RPMI8226 (cell line): ENCODE results near the gene TROAP.
A peak's percentile ranks its signal among the peaks of the same experiment; 100 is the strongest.
"Not testable (repeated sequence)": the region's sequence is repeated elsewhere in the genome, so short reads cannot be mapped to it uniquely, and the experiment has no call there.

Source experiments
- DNase-seq: peaks from one replicate; pipeline ENCODE4 v3.0.0-alpha.2; 2015

The TROAP gene

GRCh38 chr12:49322708-49323523 lies at the start of gene TROAP:
Gene TROAP, plus strand, starts transcription at chr12:49323255. Its CDS starts 354 bp downstream, at chr12:49323609.
- DNase-seq: peak; percentile 99

DNA sequence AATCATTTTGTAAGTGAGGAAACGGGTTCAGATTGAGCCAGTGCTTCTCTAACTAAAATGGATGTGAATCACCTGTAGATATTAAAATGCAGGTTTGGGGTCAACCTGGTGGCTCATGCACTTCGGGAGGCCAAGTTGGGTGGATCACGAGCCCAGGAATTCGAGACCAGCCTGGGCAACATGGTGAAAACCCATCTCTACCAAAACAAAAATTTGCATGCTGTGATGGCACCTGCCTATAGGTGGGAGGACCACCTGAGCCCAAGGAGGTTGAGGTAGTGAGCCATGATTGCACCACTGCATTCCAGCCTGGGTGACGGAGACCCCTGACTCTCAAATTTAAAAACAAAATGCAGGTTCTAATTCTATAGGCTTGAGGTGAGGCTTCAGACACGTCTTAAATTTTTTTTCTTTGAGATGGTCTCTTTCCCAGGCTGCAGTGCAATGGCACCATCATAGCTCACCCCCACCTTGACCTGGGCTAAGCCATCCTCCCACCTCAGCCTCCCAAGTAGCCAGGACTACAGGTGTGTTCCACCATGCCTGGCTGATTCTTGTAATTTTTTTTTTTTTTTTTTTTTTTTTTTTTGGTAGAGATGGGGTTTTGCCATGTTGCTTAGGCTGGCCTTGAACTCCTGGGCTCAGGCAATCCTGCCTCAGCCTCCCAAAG lies 49.2 kb upstream of the TROAP start:
- DNase-seq: no peak

DNA sequence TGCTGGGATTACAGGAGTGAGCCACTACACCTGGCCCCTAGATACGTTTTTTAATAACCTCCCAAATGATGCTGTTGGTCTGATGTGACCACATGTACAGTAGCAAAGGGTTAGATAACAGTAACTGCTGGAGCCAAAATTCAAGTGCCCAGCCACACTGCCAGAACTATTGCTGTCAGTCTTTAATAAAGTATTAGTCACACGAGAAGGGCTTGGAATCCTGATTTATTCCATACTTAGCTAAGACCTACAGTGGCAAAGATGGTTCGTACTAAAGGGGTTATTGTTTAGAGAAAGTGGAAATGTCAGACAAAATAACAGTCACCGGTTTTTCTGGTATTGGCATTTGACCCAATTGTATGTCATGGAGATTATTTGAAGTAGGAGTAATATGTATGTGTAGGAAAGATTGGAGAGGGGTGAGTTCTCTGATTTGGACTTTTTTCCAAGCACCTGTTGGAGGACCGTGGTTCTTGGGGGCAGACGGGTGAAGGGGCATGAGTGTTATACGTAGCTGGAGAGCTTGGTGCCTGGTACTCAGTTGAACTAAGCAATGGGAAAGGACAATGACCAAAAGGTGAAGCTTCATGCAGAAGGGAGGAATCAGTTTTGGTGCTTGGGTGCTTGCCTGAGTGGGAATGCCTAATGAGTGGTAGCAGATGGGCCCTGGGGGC lies 48.5 kb upstream of the TROAP start:
- DNase-seq: no peak

- no peak for DNase-seq
Observed at GRCh38 chr12:49276304-49277290, 46.5 kb upstream of the TROAP start.

DNA sequence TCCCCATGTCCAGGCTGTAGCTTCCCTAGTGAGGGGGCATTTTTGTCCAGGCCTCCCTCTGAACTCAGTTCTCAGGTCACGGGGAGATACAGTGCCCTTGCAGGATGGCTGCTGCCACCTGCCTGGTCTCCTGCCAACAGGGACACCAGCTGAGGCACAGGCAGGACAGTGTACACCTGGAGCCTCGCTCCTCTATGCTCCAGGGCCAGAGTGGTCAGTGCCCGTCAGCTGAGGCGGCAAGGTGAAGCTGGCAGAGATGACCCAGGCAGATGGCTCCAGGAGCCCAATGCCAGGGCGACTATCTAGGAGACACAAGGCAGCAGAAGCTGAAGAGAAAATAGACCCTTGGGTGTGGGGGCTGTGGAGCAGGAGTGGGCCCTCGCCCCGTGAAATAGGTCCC lies 45.6 kb upstream of the TROAP start:
- no peak for DNase-seq

DNA sequence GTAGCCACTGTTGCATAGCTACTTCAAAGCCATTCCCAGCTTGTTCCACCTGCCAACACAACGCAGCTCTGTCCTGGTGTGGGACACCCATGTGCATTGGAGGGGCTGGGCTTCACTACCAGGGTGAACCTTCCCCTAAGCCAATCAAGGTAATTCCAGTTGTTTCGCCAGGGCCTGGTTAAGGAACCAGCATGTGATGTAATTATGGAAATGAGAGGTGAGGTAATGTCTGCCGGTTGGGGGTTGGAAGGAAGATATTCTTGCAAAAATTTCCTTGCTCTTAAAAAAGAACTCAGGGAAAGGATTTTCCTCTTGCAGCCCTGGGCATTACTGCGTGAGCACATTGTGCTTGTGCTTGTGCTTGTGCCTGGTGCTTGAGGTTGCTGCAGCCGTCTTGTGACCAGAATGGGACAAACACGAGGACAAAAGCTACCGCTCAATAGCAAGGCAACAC lies 43.3 kb upstream of the TROAP start:
- DNase-seq: no peak

- DNase-seq: not testable (repeated sequence)
Observed at GRCh38 chr12:49280545-49280944, 42.5 kb upstream of the TROAP start.

DNA sequence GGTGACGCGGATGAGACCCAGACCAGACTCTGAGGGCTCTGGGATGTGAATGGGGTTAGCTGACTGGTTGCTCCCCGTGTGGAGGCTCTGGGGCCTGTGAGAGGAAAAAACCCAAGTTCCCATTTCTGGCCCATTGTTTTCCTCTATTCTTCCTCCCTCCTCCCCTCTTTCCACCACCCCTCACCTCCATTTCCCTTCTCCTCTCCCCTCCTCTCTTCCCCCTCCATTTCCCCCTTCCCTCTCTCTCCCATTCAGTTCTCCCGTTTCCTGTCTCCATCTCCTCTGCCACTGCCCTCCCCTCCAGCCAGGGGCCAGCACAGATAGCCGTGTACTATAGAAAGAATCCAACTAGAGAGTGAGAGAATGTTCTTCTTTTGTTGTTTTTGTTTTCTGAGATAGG lies 40.8 kb upstream of the TROAP start:
- no peak for DNase-seq

- not testable (repeated sequence) for DNase-seq
Observed at GRCh38 chr12:49282740-49283375, 40.2 kb upstream of the TROAP start.

GRCh38 chr12:49283541-49284429 lies 39.3 kb upstream of the TROAP start:
- DNase-seq: no peak

- no peak for DNase-seq
Observed at GRCh38 chr12:49284672-49285071, 38.4 kb upstream of the TROAP start.

DNA sequence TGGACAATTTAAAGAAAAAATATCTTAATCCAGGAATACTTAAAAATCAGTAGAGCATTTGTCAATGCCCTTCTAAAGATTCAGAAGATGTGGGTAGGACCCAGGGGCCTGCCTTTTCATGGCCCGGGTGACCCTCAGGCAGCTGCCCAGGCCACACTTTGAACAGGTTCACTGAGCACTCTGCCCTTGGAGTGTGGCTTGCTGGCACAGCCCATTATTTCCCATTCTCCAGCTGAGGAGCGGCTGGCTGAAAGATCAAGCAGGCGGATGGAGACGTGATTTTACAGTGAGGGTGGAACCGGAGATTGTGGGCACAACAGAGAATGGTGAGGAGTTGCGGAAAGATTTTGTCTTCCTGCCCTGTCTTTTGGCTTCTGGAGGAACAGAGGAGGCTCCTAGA lies 35.2 kb upstream of the TROAP start:
- DNase-seq: no peak

GRCh38 chr12:49288412-49288853 lies 34.6 kb upstream of the TROAP start:
- peak; percentile 63 for DNase-seq

DNA sequence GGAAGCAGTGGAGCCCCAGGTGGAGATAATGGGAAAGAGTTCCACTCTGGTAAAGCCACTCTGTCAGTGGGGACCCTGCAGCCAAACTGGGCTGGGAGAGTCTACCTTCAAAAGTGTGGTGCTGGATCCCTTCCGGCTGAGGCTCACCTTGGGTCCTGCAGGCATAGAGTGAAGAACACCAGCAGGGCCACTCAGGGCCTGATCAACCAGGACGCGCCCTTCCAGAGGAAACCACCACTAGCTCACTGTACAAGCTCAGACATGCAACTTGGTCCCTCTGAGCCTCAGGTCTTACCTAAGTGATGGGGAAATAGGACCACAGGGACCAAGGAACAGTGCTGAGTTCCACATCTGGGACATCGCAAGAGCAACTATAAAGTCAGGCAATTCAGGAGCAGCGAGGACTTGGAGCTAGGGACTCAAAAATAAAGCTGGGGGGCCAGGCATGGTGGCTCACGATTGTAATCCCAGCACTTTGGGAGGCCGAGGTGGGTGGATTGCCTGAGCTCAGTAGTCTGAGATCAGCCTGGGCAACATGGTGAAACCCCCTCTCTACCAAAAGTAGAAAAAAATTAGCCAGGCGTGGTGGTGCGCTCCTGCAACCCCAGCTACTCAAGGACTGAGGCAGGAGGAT lies 34.0 kb upstream of the TROAP start:
- DNase-seq: no peak

GRCh38 chr12:49292729-49293055 lies 30.4 kb upstream of the TROAP start:
- no peak for DNase-seq

DNA sequence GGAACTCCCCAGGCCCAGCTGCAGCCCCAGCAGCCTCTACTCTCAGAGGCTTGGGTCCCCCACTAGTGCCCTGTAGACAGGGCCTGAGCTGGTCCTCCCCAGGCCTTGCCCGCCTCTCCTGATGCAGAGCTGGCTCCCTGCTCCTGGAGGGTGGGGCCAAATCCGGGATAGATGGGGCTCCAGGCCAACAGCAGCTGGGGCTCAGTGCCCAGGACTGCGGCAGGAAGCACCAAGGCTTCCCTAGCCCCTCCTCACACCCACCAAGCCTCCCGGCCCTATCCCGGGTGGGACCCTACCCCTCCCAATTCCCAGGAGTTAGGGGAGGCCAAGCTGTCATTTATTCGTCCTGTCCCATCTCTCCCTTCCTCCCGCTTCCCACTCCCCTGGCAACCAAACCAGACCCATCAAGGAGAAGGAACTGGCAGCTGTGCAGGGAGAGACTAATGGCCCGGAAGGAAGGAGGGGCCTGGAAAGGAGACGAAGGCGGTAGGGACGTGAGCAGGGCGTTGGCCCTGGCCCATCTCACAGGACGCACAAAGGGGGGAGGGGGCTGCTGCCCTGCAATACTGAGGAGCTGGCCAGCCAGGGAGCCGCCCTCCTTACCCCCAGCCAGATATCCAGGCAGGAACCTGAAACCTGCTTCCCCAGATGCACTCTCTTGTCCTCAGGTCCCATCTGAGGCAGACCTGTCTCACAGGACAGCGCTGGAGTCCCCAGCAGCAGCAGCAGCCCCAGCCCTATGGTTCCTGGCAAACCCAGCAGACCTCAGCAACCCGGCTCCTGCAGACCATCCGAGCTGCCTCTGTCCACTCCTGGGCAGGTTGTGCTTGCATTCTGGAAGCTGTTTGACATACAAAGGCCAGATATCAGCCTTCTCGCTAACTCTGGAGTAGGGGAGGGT lies 29.7 kb upstream of the TROAP start:
- no peak for DNase-seq

DNA sequence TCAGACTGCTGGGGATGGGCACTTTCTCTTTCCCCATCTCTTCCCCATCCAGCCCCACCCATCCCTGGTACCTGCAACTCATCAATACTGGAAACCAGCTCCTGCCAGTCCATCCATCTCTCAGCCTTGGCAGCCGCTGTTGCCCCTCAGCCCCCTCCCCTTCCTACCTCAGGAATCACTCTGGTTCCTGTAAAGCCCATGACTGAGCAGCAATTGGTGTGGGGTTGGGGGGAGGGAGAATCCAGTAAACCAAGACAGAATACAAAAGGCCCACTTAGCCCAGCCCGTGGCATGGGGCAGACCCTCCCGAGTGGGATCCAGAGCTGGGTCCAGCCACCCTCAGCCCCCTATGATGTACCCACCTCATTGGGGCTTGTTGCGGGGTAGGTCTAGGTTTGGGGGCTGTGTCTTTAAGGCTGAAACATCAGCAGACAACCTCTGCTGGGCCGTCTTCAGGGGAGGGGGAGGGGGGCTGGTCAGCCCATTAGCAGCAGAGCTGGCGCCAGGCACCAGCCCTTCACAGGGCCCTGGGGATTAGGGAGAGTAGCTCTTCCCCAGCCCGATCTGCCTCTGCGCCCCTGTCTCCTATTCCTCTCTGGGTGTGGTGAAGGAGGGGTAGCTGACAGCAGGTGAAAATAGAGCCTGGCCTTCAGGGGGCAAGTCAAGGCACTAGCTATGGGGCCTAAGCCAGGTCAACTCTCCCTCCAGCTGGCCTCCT lies 28.8 kb upstream of the TROAP start:
- DNase-seq: no peak

GRCh38 chr12:49294804-49295081 lies 28.3 kb upstream of the TROAP start:
- DNase-seq: no peak
